ENCODE results near the gene KLF17.

The KLF17 gene, protein sequence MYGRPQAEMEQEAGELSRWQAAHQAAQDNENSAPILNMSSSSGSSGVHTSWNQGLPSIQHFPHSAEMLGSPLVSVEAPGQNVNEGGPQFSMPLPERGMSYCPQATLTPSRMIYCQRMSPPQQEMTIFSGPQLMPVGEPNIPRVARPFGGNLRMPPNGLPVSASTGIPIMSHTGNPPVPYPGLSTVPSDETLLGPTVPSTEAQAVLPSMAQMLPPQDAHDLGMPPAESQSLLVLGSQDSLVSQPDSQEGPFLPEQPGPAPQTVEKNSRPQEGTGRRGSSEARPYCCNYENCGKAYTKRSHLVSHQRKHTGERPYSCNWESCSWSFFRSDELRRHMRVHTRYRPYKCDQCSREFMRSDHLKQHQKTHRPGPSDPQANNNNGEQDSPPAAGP

DNA sequence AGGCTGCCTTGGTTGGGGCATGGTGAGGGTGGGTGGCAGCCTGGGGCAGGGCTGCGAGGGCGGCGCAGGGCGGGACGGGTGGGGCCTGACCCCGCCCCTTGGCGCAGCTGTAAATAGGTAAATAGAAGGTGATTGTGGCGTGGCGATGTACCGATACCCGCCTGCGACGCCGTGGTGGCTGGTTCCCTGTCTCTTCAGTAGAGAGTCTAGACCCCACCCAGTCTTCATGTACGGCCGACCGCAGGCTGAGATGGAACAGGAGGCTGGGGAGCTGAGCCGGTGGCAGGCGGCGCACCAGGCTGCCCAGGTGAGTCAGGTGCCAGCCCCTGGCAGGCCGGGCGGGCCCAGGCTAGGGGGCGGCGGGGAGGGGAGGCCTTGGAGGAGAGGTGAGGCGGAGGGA lies at the start of gene KLF17:
KLF17 (plus strand) TSS at position 140 of the 400 bp plus-strand sequence; CDS start at position 227, 87 bp downstream.
- no peak for DNase-seq

DNA sequence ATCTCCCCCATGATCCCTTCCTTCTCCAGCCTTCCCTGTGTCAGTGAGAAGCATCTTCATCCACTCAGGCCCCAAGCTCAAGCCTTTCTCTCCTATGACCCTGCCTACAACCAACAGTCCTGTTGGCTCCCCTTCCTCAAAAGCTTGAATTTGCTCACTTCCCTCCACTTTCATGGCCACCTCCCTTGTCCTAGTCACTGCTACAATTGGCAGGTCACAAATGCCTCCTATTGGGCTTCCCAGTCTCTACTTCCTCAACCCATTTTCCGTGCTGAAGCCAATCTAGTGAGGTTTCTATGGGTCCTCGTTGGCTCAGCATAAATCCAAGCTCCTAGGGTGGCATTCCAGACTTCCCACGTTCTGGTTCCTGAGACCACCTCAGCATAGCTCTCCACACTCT lies 47.2 kb upstream of the KLF17 start:
- DNase-seq: no peak

DNA sequence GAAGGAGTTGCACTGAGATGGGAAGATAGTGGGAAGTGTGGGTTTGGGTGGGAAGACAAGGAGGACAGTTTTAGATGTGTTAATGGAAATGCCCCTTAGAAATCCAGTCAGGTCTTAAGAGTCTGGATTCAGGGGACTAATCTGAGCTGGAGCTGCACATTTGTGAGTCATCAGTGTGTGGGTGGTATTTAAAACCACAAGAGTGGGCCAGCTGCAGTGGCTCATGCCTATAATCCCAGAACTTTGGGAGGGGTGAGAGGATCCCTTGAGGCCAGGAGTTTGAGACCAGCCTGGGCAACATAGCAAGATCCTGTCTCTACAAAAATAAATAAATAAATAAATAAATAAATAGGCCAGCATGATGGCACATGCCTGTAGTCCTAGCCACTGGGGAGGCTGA lies 46.4 kb upstream of the KLF17 start:
- DNase-seq: no peak

DNA sequence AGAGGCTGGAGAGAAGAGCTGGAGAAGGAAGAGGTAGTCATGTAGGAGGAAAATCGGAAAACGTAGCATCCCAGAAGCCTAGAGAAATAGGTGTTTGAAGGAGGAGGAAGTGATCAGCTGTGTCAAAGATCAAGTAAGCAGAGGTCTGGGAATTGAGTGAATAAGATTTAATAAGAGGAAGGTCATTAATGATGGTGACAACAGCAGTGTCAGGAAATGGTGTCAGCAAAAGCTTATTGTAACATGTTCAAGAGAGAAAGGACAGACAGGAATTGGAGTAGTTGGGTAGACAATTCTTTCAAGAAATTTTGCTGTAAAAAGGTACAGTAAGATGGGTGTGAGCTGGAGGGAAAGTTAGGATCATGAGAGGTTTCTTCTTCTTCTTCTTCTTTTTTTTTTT lies 45.8 kb upstream of the KLF17 start:
- DNase-seq: no peak

DNA sequence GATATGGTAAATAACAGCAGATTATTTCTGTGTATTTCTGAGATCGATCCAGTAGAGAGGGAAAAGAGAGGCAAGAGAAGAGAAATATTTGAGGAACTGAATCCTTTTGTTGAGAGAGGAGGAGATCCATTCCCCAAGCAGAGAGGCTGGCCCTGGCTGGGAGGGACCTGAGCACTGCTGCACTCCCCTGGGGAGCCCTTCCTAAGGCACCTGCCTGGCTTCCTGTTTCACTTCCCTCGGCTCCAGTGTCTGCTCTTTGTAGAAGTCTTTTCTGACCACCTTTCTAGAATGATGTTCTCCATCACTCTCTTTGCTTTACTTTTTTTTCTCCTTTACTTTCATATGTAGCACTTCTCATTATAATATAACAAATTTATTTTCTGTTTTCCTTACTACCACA lies 45.1 kb upstream of the KLF17 start:
- no peak for DNase-seq

DNA sequence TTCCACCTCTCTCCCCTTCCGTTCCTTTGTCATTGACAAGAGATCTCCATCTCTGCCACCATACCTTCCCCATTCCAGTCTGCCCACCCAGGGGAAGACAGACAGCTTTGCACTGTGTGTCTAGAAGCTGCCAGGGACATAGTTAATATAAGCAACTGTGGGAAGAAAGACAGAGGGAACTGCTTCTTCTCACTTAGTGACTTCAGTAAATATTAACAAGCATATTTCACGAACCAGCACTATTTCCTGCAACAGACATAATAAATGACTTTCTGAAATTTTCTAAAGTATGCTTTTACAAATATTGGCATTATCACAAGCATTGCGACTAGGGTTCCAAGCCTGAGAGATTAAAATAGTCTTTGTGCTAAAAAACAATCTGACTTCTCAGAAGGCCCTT lies 44.2 kb upstream of the KLF17 start:
- DNase-seq: no peak

DNA sequence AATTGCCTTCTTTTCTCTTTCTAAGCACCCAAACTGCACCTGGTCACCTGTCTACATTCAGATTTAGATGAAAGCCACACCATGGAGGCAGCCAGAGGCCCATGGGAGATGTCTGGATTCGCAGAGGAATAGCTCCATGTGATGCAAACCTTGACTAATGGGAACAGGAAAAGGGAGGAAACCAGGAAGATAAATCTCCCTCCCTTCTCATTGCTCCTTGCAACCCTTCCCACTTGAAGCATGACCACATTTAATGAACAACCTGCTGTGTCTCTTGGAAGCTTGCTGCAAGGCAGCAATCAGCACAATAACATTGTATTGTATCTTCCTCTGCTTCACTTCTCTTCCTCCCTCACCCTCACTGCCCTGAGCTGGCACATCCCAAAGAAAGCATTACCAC lies 42.6 kb upstream of the KLF17 start:
- no peak for DNase-seq

DNA sequence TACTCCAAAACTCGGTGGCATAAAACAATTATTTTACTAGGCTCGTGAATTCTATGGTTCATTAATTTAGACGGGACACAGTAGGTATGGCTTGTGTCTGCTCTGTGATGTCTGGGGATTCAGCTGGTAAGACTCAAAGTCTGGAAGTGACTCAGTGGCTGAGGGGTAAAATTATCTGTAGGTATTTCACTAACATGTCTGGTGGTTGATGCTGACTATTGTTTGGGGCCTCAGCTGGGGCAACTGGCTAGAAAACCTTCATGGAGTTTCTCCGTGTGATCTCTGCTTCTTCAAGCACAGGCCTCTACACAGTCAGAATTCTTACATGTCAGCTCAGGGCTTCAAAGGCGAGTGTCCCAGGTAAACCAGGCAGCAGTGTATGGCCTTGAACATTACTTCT lies 41.2 kb upstream of the KLF17 start:
- DNase-seq: no peak

DNA sequence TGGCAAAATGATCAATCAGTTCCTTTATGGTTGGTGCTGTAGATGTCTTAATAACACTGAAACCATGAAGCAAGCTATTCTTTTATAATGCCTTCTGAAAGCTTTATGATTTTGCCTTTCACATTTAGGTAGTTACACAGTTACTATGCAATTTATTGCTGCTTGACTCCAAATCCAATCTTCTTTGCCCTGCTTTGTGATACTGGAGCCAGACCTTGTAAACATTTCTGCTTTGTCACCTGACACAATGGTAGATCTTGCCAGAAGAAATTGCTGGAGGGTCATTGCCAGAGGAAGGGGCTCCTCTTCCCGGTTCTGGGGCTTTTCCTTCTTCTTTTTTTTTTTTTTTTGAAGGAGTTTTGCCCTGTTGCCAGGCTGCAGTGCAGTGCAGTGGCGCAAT lies 40.5 kb upstream of the KLF17 start:
- DNase-seq: no peak

DNA sequence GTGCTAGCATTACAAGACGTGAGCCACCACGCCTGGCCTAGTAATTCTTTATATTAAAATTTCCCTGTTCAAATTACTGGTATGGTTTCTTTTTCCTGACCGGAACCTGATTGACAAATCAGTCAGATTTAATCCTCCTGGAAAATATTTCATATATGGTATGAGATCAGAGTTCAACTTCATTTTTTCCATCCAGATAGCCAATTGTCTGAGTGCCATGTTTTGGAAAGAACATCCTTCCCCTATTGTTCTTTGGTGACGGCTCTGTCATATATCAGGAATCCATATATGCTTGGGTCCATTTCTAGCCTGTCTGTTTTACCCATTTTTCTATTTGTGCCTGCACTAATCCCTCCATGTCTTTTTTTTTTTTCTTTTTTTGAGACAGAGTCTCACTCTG lies 39.1 kb upstream of the KLF17 start:
- DNase-seq: no peak

DNA sequence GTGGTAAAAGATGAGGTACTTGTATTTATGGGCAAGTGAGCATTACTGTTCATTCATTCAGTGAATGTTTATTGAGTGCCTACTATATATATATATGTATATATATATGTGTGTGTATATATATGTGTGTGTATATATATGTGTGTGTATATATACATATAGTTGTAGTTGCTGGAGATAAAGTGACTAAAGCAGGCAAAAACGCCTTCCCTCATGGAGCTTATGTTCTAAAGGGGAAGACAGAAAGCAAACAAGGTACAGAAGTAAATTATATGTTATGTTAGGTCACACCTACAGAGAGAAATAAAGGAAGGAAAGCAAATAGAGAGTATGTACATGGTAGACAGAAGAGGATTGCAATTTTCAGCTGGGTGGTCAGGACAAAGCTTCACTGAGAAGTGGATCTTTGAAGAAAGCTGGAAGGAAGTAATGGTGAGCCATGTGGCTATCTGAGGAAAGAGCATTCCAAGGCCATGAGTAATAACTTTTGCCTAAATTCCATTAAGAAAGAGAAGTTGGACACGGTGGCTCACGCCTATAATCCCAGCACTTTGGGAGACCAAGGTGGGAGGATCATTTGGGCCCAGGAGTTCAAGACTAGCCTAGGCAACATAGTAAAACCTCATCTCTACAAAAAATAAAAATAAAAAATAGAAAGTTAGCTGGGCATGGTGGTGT lies 33.5 kb upstream of the KLF17 start:
- DNase-seq: no peak

DNA sequence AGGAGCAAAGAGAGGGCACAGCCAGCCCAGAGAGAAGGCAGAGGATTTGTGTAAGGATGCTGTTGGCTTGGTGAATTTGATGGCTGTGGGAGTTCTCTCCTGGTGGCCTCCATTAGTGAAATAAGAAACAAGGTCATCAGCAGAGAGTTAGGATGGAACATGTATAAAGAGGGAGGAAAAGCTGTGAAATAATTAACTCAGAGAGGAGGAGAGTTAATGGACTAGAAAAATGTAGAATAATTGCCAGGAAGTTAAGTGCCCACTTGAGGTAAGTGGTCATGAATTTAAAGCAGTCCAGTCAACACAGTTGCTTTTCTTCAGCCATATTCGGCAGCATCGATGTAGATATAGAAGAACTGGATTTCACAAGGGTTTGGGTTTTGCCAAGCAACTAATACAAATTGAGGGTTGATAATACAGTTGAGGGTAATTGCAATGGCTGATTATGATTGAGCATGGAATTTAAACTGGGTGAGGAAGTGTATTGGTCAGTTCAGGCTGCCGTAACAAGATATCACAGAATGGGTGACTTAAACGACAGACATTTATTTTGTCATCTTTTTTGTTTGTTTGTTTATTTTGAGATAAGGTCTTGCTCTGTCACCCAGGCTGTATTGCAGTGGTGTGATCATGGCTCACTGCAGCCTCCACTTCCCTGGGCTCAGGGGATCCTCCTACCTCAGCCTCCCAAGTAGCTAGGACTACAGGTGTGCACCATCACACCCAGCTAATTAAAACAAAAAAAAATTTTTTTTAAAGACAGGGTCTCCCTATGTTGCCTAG lies 31.7 kb upstream of the KLF17 start:
- no peak for DNase-seq

DNA sequence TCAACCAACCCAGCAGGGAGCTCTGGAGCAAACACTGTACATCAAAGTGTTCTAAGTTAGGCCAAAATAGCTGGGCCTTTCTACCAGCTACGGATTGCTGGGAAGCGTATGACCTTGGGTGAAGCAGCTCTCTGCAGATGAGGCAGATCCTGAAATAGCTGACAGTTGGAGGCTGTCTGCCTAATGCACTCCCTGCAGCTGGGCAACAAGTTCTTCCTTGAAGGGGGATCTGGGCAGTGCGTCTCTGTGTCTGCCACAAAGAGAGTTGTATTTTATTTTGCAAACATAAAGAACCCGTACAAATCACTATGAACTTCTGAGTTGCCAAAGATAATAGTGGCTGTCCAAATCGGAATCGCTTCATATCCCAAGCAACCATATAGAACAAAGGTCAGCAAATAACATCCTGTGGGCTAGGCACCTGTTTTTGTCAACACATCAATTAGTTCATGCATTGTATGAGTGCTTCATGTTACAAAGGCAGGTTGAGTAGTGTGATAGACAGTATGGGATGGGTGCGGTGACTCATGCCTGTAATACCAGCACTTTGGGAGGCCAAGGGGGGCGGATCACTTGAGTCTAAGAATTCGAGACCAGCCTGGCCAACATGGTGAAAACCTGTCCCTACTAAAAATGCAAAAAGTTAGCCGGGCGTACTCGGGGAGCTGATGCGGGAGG lies 29.1 kb upstream of the KLF17 start:
- no peak for DNase-seq

DNA sequence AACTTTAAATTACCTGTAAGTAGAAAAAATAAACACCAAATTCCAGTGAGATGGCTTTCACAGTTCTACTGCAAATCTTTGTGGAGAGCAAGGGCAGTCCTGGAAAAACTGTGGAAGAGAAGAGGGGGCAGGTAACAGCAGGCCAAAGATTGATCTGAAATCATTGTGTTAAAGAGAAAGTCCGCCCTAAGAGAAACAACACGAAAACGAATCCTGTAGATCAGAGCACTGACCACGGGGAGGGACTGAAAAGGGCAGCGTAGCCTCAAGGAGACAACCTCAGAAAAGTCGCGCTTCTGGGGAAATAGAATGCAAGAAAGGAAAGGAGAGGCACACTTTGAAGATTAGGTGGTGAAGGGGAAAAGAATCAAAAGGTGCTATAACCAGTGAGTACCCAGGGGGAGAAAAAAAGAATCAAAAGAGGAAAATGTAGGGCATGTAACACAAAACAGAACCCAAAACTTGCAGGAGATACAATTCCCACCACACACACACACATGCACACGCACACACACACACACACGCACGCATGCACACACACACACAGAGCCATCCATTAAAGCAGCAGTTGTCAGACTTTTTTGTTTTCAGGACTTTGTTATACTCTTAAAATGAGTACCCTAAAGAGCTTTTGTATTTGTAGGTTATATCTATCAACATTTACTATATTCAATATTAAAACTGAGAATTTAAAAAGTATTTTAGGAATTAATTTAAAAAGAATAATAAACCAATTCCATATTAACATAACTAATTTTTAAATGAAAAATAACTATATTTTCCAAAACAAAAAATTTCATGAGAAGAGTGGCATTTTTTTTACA lies 28.0 kb upstream of the KLF17 start:
- no peak for DNase-seq

DNA sequence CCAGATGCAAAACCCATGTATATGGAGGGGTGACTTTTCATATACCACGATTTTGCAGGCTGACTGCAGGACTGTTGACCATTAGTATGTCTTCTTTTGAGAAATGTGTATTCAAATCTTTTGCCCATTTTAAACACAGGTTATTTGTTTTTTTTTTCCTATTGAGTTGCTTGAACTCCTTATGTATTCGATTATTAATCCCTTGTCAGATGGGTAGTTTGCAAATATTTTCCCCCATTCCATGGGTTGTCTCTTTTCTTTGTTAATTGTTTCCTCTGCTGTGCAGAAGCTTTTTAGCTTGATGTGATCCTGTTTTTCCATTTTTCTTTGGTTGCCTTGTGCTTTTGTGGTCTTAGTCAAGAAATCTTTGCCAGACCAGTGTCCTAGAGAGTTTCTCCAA lies 24.6 kb upstream of the KLF17 start:
- DNase-seq: no peak

DNA sequence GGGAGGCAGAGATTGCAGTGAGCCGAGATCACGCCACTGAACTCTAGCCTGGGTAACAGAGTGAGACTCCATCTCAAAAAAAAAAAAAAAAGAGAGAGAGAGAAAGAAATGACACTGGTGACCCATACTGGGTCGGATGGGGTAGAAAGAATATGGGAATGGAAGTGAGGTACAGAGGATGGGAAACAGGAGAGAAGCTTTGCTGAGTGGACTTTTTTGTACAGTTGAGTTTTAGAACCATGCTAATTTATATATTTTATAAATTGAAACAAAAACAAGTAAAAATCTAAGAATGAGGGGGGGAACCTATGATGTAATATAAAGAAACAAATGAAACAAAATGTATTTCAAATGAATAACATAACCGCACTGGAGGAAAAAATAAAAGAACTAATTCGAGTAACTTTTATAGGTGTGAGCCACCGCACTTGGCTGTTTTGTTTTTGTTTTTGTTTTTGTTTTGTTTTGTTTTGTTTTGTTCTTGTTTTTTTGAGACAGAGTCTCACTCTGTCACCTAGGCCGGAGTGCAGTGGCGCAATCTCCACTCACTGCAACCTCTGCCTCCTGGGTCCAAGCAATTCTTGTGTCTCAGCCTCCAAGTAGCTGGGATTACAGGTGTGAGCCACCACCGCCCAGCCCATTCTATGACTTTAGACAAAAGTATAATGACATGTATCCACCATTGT lies 18.3 kb upstream of the KLF17 start:
- DNase-seq: no peak

DNA sequence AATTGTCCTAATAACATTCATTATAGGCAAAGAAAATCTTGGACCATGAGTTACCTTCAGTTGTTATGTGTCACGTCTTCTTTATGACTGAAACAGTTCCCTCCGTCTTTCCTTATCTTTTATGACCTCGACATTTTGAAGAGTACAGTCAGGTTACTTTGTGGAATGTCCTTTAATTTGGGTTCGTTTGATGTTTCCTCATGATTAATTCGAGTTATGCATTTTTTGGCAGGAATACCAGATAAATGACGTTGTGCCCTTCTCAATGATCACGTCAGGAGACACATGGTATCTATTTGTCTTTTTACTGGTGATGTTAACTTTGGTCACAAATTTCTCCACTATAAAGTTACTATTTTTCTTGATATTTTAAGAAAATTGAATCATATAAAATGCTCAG lies 17.3 kb upstream of the KLF17 start:
- DNase-seq: no peak

DNA sequence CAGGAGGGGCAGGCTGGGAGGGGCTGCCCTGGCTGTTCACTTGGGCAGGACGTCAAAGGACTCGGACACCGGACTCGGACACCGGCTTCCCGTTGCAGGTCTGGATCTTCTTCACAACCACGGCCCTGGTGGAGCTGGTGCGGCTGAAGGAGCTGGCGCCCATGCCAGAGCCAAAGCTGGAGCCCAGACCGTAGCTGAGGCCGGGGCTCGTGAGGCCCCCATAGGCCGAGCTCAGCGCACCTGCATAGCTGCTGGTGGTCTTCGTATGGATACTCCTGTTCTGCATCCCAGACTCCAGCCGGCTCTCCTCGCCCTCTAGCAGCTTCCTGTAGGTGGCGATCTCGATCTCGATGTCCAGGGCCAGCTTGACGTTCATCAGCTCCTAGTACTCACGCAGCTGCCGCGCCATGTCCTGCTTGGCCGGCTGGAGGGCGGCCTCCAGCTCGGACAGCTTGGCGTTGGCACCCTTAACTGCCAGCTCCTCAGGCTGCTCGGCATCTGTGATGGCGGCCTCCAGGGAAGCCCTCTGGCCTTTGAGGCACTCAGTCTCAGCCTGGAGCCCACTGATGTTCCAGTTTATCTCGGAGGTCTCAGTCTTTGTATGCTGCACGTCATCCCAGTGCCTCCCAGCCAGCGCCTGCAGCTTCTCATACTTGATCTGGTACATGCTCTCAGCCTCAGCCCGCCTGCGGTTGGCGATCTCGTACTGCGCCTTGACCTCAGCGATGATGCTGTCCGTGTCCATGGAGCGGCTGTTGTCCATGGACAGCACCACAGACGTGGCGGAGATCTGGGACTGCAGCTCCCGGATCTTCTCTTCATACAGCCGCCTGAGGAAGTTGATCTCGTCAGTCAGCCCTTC lies 15.1 kb upstream of the KLF17 start:
- no peak for DNase-seq

DNA sequence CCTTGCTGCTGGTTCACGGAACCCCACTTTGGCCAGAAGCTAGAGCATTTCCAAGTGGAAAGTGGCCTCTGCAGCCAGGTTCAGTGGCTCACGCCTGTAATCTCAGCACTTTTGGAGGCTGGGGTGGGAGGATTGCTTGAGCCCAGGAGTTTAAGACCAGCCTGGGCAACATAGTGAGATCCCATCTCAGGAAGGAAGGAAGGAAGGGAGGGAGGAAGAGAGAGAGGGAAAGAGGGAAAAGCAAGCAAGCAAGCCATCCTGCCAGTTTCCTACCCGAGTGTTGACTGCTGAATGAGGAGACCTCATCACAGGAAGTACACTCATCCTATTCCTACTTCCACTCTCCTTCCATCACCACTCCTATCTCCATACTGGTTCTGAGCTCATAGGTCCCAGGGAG lies 12.8 kb upstream of the KLF17 start:
- DNase-seq: no peak

DNA sequence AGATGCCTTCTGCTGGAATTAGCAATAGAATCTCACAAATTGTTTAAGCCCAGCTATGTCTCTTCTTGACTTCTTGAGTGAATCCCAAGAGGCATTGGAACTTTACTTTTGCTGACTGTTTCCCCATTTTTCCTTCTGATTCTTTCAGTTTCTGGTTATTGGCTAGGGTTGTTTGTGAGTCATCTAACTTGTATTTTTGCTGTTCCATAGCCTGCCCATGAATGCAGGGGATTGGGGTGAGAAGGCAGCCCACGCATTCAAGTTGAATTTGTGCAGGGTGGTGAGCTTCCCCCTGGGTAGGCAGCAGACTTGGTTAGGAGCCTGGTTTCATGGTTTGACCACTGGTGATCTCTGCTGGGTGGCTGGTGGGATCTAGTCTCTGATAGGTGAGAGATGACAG lies 10.4 kb upstream of the KLF17 start:
- no peak for DNase-seq

DNA sequence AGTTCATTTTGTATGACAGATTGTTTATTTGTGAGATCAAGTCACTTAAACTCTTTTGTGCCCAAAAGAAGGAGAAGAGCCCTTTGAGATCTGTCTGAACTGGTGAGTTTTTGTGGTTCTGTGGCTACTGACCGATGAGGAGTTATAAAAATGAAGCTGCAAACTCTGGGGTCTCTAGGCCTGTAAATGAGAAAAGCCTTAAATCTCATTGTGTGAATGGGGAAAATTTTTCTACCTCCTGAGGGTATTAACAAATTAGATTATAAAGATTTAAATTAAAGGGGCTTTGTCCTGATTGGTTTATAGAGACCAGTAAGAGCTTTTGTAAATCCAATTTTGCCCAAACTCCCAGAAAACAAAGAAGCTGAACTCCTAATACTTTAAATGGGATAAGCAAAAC lies 9.7 kb upstream of the KLF17 start:
- no peak for DNase-seq
